WTC11 (cell line): ENCODE measurements around the gene TEX10. TPM values are rescaled to one million over a fixed set of nuclear protein-coding genes. Genes with fewer than 3 reads are reported as not detected.

ENCODE experiments used
- ATAC-seq: fragments of 200-7000 bp; cut with Tn5 transposase; 2 replicates; pipeline ENCODE4 v1.10.0; 2021; ENCODE audit warnings: mild to moderate bottlenecking, moderate library complexity
- CTCF ChIA-PET: fragments of 300-600 bp; sonication (Branson Sonifier 250); formaldehyde crosslinking; loops from one replicate; lab custom pipeline; 2021; ENCODE audit warnings: antibody characterized with exemption; lab: Charles Lee
- POLR2A ChIA-PET: fragments of 350-600 bp; sonication (Branson Sonifier 250); formaldehyde crosslinking; loops from one replicate; lab custom pipeline; 2021; ENCODE audit warnings: antibody characterized with exemption; lab: Charles Lee
- DNase-seq: peaks from one replicate; pipeline ENCODE4 v3.0.0; 2021; ENCODE audit warnings: low spot score
- H3K27ac Mint-ChIP-seq: 2 replicates; pipeline ENCODE4 v1.8.0; 2021; ENCODE audit warnings: mixed read lengths
- H3K27me3 Mint-ChIP-seq: 2 replicates; pipeline ENCODE4 v1.8.0; 2021; ENCODE audit warnings: low read depth, mild to moderate bottlenecking, moderate library complexity, mixed read lengths
- H3K36me3 Mint-ChIP-seq: 2 replicates; pipeline ENCODE4 v1.8.0; 2021; ENCODE audit warnings: mixed read lengths
- H3K4me1 Mint-ChIP-seq: 2 replicates; pipeline ENCODE4 v1.8.0; 2022; ENCODE audit warnings: mixed read lengths
- H3K4me3 Mint-ChIP-seq: 2 replicates; pipeline ENCODE4 v1.8.0; 2021; ENCODE audit warnings: mild to moderate bottlenecking, moderate library complexity, mixed read lengths
- H3K9me3 Mint-ChIP-seq: 2 replicates; pipeline ENCODE4 v1.8.0; 2021; ENCODE audit warnings: mixed read lengths
- ARID4B ChIP-seq: sonication (generic); formaldehyde crosslinking; IDR thresholded peaks from 2 replicates; pipeline ENCODE4 v1.8.0; 2023; ENCODE audit warnings: missing genetic modification reagents, mild to moderate bottlenecking, borderline replicate concordance
- ATF3 ChIP-seq: sonication (generic); formaldehyde crosslinking; conservative IDR thresholded peaks from 2 replicates; pipeline ENCODE4 v1.8.1; 2022; ENCODE audit warnings: mild to moderate bottlenecking, missing genetic modification reagents
- E2F4 ChIP-seq: sonication (generic); formaldehyde crosslinking; IDR thresholded peaks from 2 replicates; pipeline ENCODE4 v1.8.1; 2022; ENCODE audit warnings: low read depth, mild to moderate bottlenecking, moderate library complexity, missing genetic modification reagents, borderline replicate concordance
- E2F5 ChIP-seq: sonication (generic); formaldehyde crosslinking; IDR thresholded peaks from 2 replicates; pipeline ENCODE4 v1.8.1; 2022; ENCODE audit warnings: mild to moderate bottlenecking, moderate library complexity, missing genetic modification reagents
- ELF4 ChIP-seq: sonication (generic); formaldehyde crosslinking; IDR thresholded peaks from 2 replicates; pipeline ENCODE4 v1.8.1; 2022; ENCODE audit warnings: low read depth, mild to moderate bottlenecking, moderate library complexity, missing genetic modification reagents
- ERG ChIP-seq: fragments of 250-450 bp; sonication (Bioruptor Pico); IDR thresholded peaks from 2 replicates; pipeline ENCODE4 v1.8.0; 2021; ENCODE audit warnings: mild to moderate bottlenecking
- ESRRA ChIP-seq: sonication (generic); formaldehyde crosslinking; IDR thresholded peaks from 2 replicates; pipeline ENCODE4 v1.8.1; 2022; ENCODE audit warnings: mild to moderate bottlenecking, missing genetic modification reagents, borderline replicate concordance
- ETV6 ChIP-seq: sonication (generic); formaldehyde crosslinking; IDR thresholded peaks from 2 replicates; pipeline ENCODE4 v1.8.1; 2022; ENCODE audit warnings: mild to moderate bottlenecking, missing genetic modification reagents
- FOXJ3 ChIP-seq: sonication (generic); formaldehyde crosslinking; IDR thresholded peaks from 2 replicates; pipeline ENCODE4 v1.9.0; 2021; ENCODE audit warnings: missing genetic modification reagents, mild to moderate bottlenecking, borderline replicate concordance
- HMGA2 ChIP-seq: fragments of 250-450 bp; sonication (Bioruptor Pico); IDR thresholded peaks from 2 replicates; pipeline ENCODE4 v1.4.0; 2021; ENCODE audit warnings: mild to moderate bottlenecking, moderate library complexity
- NR1H2 ChIP-seq: sonication (generic); formaldehyde crosslinking; IDR thresholded peaks from 2 replicates; pipeline ENCODE4 v1.9.0; 2021; ENCODE audit warnings: mild to moderate bottlenecking, moderate library complexity, missing genetic modification reagents
- PRDM15 ChIP-seq: sonication (generic); formaldehyde crosslinking; IDR thresholded peaks from 2 replicates; pipeline ENCODE4 v1.8.0; 2022; ENCODE audit warnings: missing genetic modification reagents
- SOX15 ChIP-seq: fragments of 250-450 bp; sonication (Bioruptor Pico); IDR thresholded peaks from 2 replicates; pipeline ENCODE4 v1.9.0; 2021; ENCODE audit warnings: mild to moderate bottlenecking
- ZBTB21 ChIP-seq: sonication (generic); formaldehyde crosslinking; IDR thresholded peaks from 2 replicates; pipeline ENCODE4 v1.8.1; 2023; ENCODE audit warnings: mild to moderate bottlenecking, missing genetic modification reagents, borderline replicate concordance
- ZBTB43 ChIP-seq: sonication (generic); formaldehyde crosslinking; IDR thresholded peaks from 2 replicates; pipeline ENCODE4 v1.8.1; 2023; ENCODE audit warnings: mild to moderate bottlenecking, missing genetic modification reagents
- ZNF281 ChIP-seq: sonication (generic); formaldehyde crosslinking; IDR thresholded peaks from 2 replicates; pipeline ENCODE4 v1.8.0; 2023; ENCODE audit warnings: mild to moderate bottlenecking, missing genetic modification reagents
- ZNF317 ChIP-seq: sonication (generic); formaldehyde crosslinking; IDR thresholded peaks from 2 replicates; pipeline ENCODE4 v1.8.1; 2023; ENCODE audit warnings: low read depth, mild to moderate bottlenecking, moderate library complexity, missing genetic modification reagents, borderline replicate concordance
- total RNA-seq: library from RNA; stranded (reverse); gene quantifications from 3 replicates; pipeline ENCODE4 v1.2.3, GENCODE V29; 2021

Gene TEX10
- total RNA-seq, 1 experiment from 2014 or later = 64.7 TPM

- TF ChIP-seq ATF3 (CRISPR knock-in tag) = no peak
Observed at GRCh38 chr9:100294806-100295205, 57.9 kb downstream of the TEX10 start (continued).

GRCh38 chr9:100294341-100294740 lies 58.4 kb downstream of the TEX10 start:
- no peak for DNase-seq
- TF ChIP-seq ZBTB21 (CRISPR knock-in tag) (no peak), ARID4B (CRISPR knock-in tag) (no peak), SOX15 (CRISPR knock-in tag) (no peak), E2F4 (CRISPR knock-in tag) (no peak), PRDM15 (CRISPR knock-in tag) (no peak), NR1H2 (CRISPR knock-in tag) (no peak), ZNF317 (CRISPR knock-in tag) (no peak), ZBTB43 (CRISPR knock-in tag) (no peak), HMGA2 (CRISPR knock-in tag) (no peak), ELF4 (CRISPR knock-in tag) (no peak), ESRRA (CRISPR knock-in tag) (no peak), ETV6 (CRISPR knock-in tag) (no peak), ERG (CRISPR knock-in tag) (no peak), ZNF281 (CRISPR knock-in tag) (no peak), E2F5 (no peak), FOXJ3 (CRISPR knock-in tag) (no peak)
- peaks cover 12% of the 10 kb centered on the region for H3K9me3 Mint-ChIP-seq
- ATAC-seq = no peak
- peaks cover 45% of the 10 kb centered on the region for H3K36me3 Mint-ChIP-seq
- ChIA-PET CTCF (no interaction called here), POLR2A (interaction anchor here (0.6 kb wide), 1 partner anchor 16 kb away, joined by 3 read pairs; no protein-coding TSS in a partner anchor)
- no peaks in the 10 kb centered on the region for H3K27me3 Mint-ChIP-seq
- H3K27ac Mint-ChIP-seq = no peak overlapping the region
- no peaks in the 10 kb centered on the region for H3K4me1 Mint-ChIP-seq
- no peak overlapping the region for H3K4me3 Mint-ChIP-seq
